HG03442 (cell line): ENCODE data around the gene CLSTN1.

Experiments used
- ATAC-seq: cut with Tn5 transposase; IDR thresholded peaks from one replicate; pipeline ENCODE4 v1.9.1; 2021; ENCODE audit warnings: mild to moderate bottlenecking, moderate library complexity; ENCODE audit not compliant: unreplicated experiment

The CLSTN1 gene

GRCh38 chr1:9732123-9732971 lies 91.4 kb downstream of the CLSTN1 start:
- ATAC-seq: no peak

GRCh38 chr1:9731561-9731960 lies 92.2 kb downstream of the CLSTN1 start:
- ATAC-seq: no peak

GRCh38 chr1:9731051-9731537 lies 92.7 kb downstream of the CLSTN1 start:
- ATAC-seq: no peak

GRCh38 chr1:9730096-9730901 lies 93.5 kb downstream of the CLSTN1 start:
- ATAC-seq: no peak

- ATAC-seq: no peak
Observed at GRCh38 chr1:9729523-9729922, 94.2 kb downstream of the CLSTN1 start.

- no peak for ATAC-seq
Observed at GRCh38 chr1:9728451-9729295, 95.1 kb downstream of the CLSTN1 start.

- no peak for ATAC-seq
Observed at GRCh38 chr1:9726905-9727595, 96.7 kb downstream of the CLSTN1 start.

GRCh38 chr1:9726406-9726805 lies 97.4 kb downstream of the CLSTN1 start:
- no peak for ATAC-seq

GRCh38 chr1:9724706-9725476 lies 98.9 kb downstream of the CLSTN1 start:
- ATAC-seq: peak; percentile 56

GRCh38 chr1:9723926-9724325 lies 99.8 kb downstream of the CLSTN1 start:
- ATAC-seq: no peak

- ATAC-seq: no peak
Observed at GRCh38 chr1:9723068-9723805, 100.5 kb downstream of the CLSTN1 start.

GRCh38 chr1:9722378-9722749 lies 101.4 kb downstream of the CLSTN1 start:
- no peak for ATAC-seq

- no peak for ATAC-seq
Observed at GRCh38 chr1:9721606-9722377, 102.0 kb downstream of the CLSTN1 start.

- no peak for ATAC-seq
Observed at GRCh38 chr1:9720785-9721605, 102.8 kb downstream of the CLSTN1 start.

- no peak for ATAC-seq
Observed at GRCh38 chr1:9719978-9720722, 103.6 kb downstream of the CLSTN1 start.

GRCh38 chr1:9718006-9718680 lies 105.6 kb downstream of the CLSTN1 start:
- ATAC-seq: no peak
